ENCODE measurements around the gene PCYT2.

The PCYT2 gene

DNA sequence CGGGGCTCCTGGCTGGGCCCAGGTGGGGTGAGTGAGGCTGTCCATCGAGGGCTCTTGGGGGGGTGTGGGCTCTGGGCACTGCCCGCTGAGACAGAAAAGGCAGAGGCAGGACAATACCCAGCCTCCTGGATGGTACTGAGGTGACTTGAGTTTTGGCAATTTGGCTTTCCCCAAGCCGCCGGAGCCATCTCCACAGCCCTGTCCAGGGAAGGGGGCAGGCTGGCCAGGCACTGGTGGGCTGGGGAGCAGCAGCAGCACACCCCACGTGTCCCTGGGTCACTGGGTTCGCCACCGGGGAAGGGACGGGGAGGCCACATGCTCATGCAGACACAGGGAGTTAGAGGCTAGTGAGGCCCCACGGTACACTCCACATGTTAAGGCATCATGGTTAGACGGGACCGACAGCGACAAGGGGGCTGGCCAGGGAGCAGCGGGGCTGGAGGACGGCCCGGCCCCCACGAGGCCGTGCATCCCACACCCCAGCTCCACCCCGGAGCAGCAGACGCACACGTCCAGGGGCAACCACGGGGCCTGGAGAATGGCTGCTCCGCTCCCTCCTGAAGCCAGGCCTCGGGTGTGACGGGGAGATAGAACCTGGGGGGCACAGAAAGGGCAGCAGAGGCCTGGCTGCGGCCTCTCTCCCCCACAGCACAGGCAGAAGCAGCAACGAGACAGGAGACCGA lies 43.1 kb downstream of the PCYT2 start:
- DNase-seq, result no peak

DNA sequence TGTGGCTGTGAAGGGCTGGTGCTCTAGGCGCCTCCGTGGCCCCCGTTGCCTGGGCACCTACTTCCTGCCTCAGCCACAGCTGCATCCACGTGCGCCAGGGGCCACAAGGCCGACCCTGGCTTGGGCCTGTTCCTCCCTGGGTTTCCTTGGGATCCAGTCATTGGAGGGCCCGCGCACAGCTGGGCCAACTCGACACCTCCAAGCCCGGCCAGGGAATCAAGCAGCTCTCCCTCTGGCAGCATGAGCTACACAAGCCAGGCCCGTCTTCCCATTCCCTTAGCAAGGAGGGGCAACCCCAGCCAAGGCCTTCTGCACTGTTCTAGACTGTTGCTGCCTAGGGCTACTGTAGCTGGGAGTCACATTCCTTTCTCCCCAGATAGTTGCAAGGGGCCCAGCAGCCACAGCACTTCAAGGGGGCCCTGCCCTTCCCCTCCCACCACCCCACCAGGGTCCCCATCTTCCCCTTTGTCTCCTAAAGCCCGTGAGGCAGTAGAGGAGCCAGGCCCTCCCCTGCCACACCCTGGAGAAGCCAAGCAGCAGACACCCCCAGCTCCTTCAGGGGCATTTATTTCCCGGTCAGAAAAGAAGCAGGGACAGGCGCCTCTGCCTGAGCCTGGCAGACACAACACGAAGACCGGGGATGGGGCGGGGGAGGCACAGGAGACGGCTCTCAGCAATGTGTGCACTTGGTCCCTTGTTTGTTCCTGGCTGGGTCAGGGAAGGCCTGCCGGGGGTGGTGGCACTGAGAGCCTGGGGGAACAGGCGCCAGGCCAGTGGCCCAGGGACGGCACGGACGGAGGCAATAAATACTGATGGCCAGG lies 43.8 kb downstream of the PCYT2 start:
- DNase-seq, result no peak

DNA sequence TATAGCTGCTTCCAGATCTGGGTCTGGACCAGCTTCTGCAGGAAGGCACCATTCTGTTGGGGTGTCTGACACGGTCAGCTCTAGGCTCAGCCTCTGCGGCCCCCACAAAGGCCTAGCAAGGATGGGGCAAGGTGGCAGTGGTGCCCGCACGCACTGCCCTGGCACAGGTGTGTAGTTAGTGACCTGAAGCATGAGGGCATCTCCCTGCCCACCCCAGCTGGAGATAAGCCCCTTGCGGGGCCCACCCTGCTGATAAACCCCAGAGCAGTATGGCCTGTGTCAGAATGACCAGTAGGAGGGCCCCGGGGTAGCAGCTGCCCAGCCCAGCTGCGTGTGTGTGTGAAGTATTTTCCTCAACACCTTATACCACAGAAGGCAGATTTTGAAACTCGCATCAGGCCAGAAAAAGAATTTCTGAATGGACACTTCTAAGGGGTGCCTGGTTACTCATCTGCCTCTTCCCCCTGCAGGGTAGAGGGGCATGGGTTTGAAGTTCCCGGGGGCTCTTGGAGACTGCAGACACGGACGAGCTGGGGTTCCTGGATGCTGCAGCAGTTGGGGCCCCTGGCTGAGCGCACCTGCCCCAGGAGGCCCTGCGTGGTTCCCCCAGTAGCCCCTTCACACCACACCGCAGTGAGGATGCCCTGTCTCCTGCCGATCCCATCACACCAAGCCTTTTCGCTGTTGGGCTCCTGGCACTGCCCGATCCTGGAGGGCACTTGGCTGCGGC lies 44.6 kb downstream of the PCYT2 start:
- no peak for DNase-seq

DNA sequence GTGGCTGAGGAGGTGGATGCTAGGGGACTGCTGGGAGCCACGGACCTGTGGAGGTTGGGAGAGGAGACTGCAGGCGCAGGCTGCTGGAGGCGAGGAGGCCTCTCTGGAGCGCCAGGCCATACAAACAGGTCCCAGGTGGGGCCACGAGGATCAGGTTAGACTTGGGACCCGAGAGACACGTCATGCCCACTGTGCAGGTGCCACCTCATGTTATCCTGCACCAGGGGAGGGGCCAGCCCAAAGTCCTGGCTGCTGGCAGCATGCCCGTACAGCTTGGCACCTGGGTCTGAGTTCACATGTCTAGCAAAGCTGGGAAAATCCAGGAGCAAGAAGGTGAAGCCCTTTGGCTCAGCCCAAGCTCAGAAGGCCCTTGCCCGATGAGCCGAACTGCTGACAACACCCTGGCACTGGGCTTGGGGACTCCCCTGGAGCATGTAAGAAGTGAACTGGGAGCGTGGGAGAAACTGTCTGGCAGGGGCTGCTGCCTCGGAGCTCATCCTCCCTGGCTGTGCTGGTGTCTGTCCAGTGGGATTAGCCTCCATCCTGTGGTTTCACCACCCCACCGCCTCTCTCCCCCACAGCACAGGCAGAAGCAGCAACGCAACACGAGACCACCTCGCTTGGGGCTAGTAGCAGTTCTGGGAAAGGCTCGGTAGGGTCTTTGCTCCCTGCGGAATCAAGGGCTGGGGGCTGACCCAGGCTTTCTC lies 45.3 kb downstream of the PCYT2 start:
- peak; percentile 69 for DNase-seq

DNA sequence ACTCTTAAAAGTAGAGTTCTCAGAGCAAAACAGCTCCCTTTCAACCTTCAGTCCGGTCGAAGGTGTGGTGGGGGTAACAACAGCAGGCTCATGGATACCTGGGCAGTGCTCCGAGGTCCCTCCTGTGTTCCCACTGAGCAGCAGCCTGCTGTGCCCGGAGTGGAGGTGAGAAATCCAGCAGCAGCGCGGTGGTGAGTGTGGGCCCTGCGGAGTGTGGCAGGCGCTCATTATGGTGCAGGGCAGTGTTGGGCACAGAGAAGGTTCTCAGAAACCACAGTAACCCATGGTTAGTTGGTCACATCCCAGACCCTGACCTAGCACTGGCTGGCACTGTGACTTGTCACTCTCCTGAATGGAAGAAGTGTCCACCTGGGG lies 45.9 kb downstream of the PCYT2 start:
- DNase-seq, result no peak

DNA sequence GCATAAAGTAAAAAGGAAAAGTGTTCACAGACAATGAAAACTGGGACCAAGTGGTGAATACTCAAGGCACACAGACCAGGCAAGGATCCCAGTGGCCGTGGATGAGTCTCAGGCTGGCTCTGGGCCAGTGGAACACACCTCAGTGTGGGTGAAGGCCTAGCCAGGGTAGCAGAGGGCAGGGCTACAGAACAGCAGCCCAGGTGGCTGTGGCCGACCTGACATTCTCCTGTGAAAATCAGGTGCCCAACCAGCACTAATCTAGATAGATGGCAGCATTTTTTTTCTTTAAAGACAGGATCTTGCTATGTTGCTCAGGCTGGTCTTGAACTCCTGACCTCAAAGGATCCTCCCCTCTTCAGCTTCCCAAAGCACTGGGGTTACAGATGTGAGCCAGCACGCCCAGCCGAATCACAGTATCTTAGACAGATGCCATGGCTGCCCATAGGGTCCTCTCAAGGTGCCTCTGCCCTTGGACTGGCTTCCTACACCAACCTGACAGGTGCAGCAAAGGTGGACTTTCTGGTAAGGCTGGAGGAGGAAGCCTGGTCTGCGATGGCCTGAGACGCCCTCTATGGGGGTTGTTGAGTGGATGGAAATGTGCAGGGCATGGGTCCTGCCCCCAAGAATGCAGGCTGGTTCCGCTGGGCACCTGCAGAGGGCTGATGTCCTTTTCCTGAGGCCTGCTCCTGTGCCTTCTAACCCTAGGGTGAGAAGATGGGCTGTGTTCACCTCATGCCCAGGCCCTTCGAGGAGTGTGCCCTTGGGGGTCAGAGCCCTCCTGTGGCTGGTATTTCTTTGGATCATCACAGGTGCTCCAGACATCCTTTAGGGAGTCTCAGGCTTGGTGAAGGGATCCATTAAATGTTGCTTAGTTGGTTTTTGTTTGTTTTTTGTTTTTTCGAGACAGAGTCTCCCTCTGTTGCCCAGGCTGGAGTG lies 47.1 kb downstream of the PCYT2 start:
- DNase-seq, result no peak

DNA sequence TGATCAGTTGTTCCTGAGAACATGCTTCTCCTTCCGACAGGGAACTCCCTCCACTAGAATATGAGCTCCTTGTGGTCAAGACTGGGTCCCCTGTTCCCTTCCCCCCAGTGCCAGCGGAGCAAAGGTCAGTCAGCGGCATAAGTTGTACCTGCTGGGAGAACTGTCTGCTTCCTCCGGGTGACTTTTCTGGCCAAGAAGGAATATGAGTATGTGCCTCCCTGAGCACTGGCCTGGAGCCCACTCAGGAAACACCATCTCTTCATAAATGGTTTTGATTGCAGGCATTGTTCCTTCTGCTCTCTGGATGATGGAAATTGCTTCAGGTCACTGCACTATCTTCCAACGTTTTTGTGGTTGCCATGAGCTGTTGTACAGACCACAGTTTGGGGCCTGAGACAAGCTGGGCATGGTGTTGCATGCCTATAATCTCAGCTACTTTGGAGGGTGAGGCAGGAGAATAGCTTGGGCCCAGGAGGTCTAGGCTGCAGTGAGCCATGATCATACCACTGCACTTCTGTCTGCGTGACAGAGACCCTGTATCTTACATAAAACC lies 48.0 kb downstream of the PCYT2 start:
- no peak for DNase-seq

DNA sequence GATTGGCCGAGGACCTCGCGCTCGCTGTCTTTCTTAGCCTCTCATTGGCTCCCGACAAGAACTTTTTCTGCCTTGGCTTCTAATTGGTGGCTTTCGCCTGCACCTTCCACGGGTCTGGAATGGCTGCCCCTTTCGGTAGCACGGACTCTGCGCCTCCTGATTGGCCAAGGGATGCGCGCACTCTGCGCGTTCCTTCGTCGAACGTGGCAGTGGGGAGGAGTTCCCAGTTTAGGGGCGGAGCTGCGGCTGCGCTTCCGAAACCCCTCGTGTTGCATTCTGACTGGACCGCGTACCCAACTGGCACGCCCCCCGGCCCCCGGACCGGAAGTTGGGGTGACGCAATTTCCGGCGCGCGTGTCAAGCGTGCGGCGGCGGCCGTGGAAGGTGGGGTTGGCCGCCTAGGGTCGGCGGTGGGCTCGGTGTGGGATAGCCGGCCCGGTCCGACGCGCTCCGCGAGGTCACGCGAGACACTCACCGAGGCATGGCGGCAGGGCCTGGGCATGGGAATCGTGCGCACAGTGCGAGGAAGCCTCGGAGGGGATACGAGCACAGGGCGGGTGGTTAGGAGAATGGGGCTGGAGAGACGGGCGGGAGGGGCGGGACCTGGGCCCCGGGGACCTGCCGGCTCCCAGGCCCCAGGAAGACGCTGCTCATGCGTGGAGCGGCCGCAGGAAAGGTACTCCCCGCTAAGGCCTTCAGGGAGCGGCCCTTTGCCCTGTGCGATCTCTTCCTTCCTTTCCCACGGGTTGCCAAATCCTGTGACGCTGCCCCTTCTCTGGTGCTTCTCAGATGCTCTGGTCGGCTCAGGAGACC lies 50.2 kb downstream of the PCYT2 start:
- peak; percentile 99 for DNase-seq

DNA sequence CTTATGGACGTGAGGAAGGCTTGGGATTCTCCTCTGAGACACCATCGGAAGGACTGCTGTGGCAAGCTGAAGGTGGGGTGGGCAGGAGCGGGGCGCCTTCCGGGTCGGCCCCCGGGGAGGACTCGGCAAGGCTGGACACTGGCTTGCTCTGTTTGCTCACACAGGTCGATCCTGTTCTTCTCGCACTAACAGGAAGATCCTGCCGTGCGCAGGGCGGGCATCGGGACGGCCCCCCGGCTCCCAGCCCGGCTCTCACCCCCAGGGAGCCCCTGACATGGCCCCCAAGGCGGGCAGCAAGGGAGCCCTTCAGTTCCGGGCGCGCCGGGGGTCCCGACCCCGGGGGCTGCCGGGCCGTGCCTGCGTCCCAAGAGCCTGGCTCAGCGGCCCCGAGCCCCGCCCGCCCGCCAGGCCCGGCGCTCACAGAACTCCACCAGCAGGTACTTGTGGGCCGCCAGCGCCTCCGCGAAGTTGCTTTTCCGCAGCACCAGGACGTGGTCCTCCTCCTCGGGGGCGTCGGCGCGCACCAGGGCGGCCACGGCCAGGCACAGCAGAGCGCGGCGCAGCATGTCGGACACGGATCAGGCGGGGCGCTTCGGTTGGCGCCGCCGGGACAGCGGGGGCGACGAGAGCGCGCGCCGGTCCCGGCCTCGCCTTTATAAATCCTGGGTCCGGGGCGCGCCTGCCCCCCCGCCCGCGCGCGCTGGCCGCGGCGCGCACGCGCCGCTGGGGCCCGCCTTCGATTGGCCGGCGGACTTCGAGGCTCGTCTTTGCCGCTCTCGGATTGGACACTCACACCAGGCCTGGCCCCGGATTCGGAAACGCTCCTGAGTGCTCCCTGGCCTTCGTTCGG lies 51.1 kb downstream of the PCYT2 start, which contains the start of gene P4HB:
Gene P4HB, minus strand, starts transcription at position 630 of the 850 bp plus-strand sequence. Its CDS starts 64 bp downstream, at position 566.
- DNase-seq, result no peak

DNA sequence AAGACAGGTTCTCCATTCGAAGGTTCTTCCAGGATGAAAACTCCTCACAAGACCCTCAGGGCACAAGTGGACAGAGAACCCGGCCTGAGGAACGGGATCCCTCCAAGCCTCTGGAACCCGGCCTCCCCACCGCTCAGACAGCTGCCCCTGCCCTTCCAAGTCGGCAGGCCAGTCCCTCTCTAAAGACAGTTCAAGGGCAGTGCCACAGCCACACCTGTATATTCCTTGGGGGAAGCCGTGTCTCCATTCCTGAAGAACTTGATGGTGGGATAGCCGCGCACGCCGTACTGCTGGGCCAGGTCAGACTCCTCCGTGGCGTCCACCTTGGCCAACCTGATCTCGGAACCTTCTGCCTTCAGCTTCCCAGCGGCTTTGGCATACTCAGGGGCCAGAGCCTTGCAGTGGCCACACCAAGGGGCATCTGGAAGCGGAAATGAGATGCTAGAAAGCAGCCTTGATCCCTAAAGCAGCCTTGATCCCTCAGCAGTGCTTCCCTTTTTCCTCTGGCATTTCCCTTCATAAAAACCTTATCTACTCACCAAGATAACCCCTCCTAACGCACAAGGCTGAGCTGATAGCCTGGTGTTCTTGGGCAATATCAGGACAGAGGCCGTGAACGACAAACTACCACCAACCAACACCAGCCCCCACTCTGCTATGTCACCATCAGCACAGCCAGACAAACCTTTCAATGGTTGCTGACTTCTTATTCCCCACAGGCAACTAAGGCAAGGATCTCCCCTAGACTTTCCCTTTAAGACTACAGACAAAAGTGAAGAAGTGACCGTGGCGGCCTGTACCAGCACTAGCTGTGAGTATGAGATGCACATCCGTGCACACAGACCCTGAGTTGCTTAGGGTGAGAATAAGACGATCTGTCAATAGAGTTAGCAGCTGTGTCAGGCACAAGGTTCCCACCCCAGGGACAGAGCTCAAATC lies 52.0 kb downstream of the PCYT2 start:
- no peak for DNase-seq

DNA sequence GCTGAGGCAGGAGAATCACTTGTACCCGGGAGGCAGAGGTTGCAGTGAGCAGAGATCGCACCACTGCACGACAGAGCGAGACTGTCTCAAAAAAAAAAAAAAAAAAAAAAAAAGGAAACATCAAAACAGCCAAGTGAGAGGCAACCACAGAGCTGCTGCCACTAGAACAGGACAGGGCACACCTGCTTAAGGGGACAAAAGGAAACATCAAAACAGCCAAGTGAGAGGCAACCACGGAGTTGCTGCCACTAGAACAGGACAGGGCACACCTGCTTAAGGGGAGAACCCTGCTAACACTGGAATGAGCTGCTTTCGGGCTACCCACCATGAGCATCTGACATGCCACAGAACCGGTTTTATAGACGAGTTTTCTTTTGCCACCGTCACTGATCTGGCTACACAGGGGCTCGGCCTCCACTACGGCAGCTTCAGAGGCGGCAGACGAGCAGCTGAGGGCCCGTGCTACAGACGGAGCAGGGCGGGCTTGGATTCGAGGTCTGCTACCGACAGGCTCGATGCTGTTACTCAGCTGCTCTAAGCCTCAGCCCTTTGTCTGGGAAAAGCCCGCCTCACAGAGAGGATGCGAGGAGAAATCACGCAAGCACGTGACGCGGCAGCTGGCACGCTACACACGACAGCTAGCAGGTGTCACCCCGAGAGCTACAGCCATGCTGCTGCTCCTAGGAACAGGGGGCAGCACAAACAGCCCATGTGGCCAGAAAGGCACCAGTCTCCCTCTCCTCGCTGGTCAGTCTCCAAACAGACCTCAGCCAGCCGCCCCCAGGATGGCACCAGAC lies 52.8 kb downstream of the PCYT2 start:
- no peak for DNase-seq

DNA sequence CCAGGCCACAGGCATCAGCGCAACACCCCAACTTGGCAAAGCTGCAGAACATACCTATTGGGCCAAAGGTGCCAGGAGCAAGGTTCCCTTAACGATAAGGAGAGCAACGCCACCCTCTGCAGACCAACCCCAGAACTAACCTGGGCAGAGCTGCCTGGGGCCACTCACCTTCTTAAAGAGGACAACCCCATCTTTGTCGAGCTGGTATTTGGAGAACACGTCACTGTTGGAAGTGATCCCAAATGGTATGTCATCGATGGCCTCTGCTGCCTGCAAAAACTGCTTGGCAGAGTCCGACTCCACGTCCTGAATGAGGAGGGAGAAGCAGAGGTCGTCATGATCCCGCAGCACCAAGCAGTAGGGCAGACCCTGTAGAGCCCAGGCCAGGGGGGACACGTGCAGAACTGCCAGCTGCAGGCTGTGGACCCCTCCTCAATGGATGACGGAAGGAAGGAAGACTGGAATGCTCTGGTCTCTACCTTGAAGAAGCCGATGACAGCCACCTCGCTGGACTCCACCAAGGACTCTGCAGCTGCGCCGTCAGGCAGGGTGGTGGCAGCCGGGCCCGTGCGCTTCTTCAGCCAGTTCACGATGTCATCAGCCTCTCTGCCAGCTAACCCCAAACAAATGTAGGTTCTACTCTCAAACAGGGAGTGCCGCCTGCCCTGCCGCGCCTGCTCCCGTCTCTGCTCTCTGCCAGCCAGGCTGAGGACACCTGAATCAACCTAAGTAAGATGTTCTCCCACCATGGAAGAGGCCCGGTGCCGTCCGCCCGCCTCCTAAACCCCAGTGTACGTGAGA lies 56.0 kb downstream of the PCYT2 start:
- no peak for DNase-seq

DNA sequence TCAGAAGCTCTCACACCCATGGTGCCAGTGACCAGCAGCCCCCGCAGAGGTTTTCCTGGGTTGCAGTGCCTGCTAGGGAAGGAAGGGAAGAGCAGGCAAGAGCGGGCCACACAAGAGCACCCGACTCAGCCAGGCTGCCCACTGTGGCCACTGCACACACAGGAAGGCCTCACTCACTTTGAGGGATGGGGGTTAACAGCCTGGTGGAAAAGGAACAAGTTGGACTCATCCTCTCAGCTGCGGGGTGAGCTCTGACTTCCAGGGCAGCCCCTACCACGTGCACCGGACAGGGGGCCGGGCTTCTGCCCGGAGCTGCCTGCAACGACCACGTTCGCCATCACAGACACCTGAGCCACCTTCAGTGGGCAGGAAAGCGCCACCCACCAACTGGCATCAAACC lies 59.0 kb downstream of the PCYT2 start:
- no peak for DNase-seq

DNA sequence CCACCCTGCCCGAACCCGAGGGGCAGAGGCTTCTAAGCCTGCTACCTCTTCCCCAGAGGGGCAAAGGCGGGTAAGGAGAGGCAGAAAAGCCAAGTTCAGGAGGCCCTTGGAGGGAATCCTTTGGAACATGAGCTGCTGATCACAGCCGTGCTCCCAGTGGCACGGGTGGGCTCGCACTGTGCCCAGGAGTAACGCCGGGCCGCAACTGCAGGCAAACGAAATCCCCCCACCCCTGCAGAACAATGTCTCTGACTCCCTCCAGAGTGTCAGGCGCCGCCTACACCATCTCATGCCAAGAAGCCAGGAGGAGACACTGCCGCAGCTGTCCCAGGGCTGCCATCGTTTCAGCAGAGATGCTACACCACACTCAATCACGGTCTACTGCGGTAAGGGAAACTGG lies 59.8 kb downstream of the PCYT2 start:
- no peak for DNase-seq
